ENCODE data around the gene IKZF2. TPM values are rescaled to one million over a fixed set of nuclear protein-coding genes. Genes with fewer than 3 reads are reported as not detected.

IKZF2 gene
- total and polyA plus RNA-seq, 10 of the 15 experiments (the other 5 are each of a cell fraction or from before 2014, with no cell fraction given), result 15.2 to 266 (median 87.2) TPM

- POLR2A ChIA-PET, result no interaction called here
- no peak overlapping the region for H3K4me2 ChIP-seq (ENCODE audit: control insufficient read depth, insufficient read depth)
- FAIRE-seq, result no peak
- intact Hi-C loops (cut with micrococcal nuclease; ENCODE audit: unreplicated experiment), result no loop called here
- H3K79me2 ChIP-seq (ENCODE audit: control insufficient read depth, insufficient read depth, low read length), result peaks cover 69% of the 10 kb centered on the region
- TF ChIP-seq MLLT1 (IDR thresholded peaks at IDR 0.05) (no peak), ZZZ3 (IDR thresholded peaks at IDR 0.05; ENCODE audit: control insufficient read depth, insufficient read length, low read depth) (no peak), PML (IDR thresholded peaks at IDR 0.05; ENCODE audit: low read length) (peak; percentile 29; the same call in 1 of the 2 replicates), PAX8 (IDR thresholded peaks at IDR 0.05) (0 out of 2 replicates have a peak, but pooled peaks have one; percentile 16), SREBF2 (IDR thresholded peaks at IDR 0.05; ENCODE audit: low read length) (no peak)
- CTCF ChIA-PET, result no interaction called here
- H3K27me3 ChIP-seq (replicated peaks in 1 of 2; ENCODE audit: control insufficient read depth in 2 of 2, insufficient read depth in 2 of 2, low read length in 1 of 2), result no peaks in the 10 kb centered on the region
- no peak overlapping the region for H3K9ac ChIP-seq (ENCODE audit: control insufficient read depth, insufficient read depth, low read length)
- SMC1A ChIA-PET (ENCODE audit: uncharacterized antibody, unreplicated experiment), result interaction anchor here (1.3 to 1.9 kb wide), 4 partner anchors 10 to 146 kb away, joined by 3 to 8 read pairs (median 8); partner anchors contain the start of gene IKZF2
- RAD21 ChIA-PET (ENCODE audit: unreplicated experiment), result interaction anchor here (1.6 kb wide), 1 partner anchor 9 kb away, joined by 3 read pairs; no protein-coding TSS in a partner anchor
- H2AFZ ChIP-seq (ENCODE audit: control insufficient read depth, low read depth, low read length), result no peak overlapping the region
- WGBS (ENCODE audit: insufficient coverage, insufficient replicate concordance, low lambda C conversion rate, missing lambda C conversion rate), result 50% methylated on average over 5 of the region's 5 CpGs
- H3K4me3 ChIP-seq, result no peak overlapping the region
- H3K36me3 ChIP-seq (ENCODE audit: control insufficient read depth in 2 of 2, insufficient read depth in 2 of 2, low read length in 1 of 2), result peaks cover 7 to 23% of the 10 kb centered on the region in 2 experiments
- H3K4me1 ChIP-seq (ENCODE audit: control insufficient read depth, insufficient read depth, low read length), result peaks cover 28% of the 10 kb centered on the region; the same call in 1 of the 2 replicates
- no peak for DNase-seq (ENCODE audit: low read depth, low spot score)
- TSS peak; percentile 7 for BruUV-seq (replicated peaks)
- in situ Hi-C loops (cut with MboI), result loop anchor here (25.0 kb wide), 1 partner anchor 1733 kb away; no protein-coding TSS in a partner anchor
- ATAC-seq, result no peak
- no peaks in the 10 kb centered on the region for H3K9me3 ChIP-seq (replicated peaks; ENCODE audit: control insufficient read depth, insufficient read depth, low read length)
- H3K27ac ChIP-seq (ENCODE audit: control insufficient read depth, insufficient read depth), result no peak overlapping the region
- H4K20me1 ChIP-seq (ENCODE audit: control insufficient read depth, insufficient read depth), result peaks cover 3% of the 10 kb centered on the region; the same call in 1 of the 2 replicates
These were observed 147.1 kb downstream of the IKZF2 start for GRCh38 chr2:213004197-213004821.

Measured in GM12878 (cell line).